ENCODE measurements around the gene TSC2.

GRCh38 chr16:2071454-2072202 lies 23.8 kb downstream of the TSC2 start:
- TF ChIP-seq EP300 (IDR thresholded peaks at IDR 0.05) (no peak), CTCF (IDR thresholded peaks at IDR 0.05) (no peak)
